Measurements from ENCODE around the gene PTP4A1.

- TF ChIP-seq CTCF (IDR thresholded peaks at IDR 0.05) (no peak), EZH2phosphoT487 (IDR thresholded peaks at IDR 0.05) (no peak)
These were observed 38.3 kb upstream of the PTP4A1 start for GRCh38 chr6:63533952-63534351.
